Activated B cell treated with CpG ODN at 0.5 μM for 24 hours (primary cell): ENCODE results near the gene OPA1. TPM values are rescaled to one million over a fixed set of nuclear protein-coding genes. Genes with fewer than 3 reads are reported as not detected.

ENCODE experiments used
- ATAC-seq: fragments of 200-7000 bp; cut with Tn5 transposase; one replicate; pipeline ENCODE4 v1.10.0; 2021; ENCODE audit warnings: low read depth, mild to moderate bottlenecking, moderate library complexity
- CTCF ChIA-PET: fragments of 350-600 bp; sonication (Branson Sonifier 250); formaldehyde crosslinking; loops from one replicate; lab custom pipeline; 2021; ENCODE audit warnings: antibody characterized with exemption; lab: Charles Lee
- POLR2A ChIA-PET: fragments of 350-600 bp; sonication (Branson Sonifier 250); formaldehyde crosslinking; loops from one replicate; lab custom pipeline; 2021; ENCODE audit warnings: antibody characterized with exemption; lab: Charles Lee
- DNase-seq: peaks from one replicate; pipeline ENCODE4 v3.0.0; 2022
- H3K27ac Mint-ChIP-seq: one replicate; pipeline ENCODE4 v1.8.0; 2020; ENCODE audit warnings: mixed read lengths
- H3K27me3 Mint-ChIP-seq: one replicate; pipeline ENCODE4 v1.8.0; 2021; ENCODE audit warnings: mixed read lengths
- H3K36me3 Mint-ChIP-seq: one replicate; pipeline ENCODE4 v1.8.0; 2021; ENCODE audit warnings: low read depth, mixed read lengths
- H3K4me1 Mint-ChIP-seq: one replicate; pipeline ENCODE4 v1.8.0; 2021; ENCODE audit warnings: mixed read lengths
- H3K4me3 Mint-ChIP-seq: one replicate; pipeline ENCODE4 v1.8.0; 2020; ENCODE audit warnings: mild to moderate bottlenecking, mixed read lengths
- H3K9me3 Mint-ChIP-seq: one replicate; pipeline ENCODE4 v1.8.0; 2020; ENCODE audit warnings: mixed read lengths
- intact Hi-C: fragments of 100-400 bp; cut with micrococcal nuclease; formaldehyde crosslinking; loops from one replicate; pipeline ENCODE4 v1.15.1; 2024
- total RNA-seq: library from RNA; stranded (reverse); gene quantifications from 2 replicates; pipeline ENCODE4 v1.2.3, GENCODE V29; 2022
- TF ChIP-seq, protein P1 (sequence below): fragments of 200-600 bp; IDR thresholded peaks from one replicate; pipeline ENCODE4 v1.8.0; 2022; ENCODE audit warnings: antibody characterized with exemption, mild to moderate bottlenecking

Gene OPA1
- total RNA-seq = 76.1 and 80.6 TPM in 2 replicates

DNA sequence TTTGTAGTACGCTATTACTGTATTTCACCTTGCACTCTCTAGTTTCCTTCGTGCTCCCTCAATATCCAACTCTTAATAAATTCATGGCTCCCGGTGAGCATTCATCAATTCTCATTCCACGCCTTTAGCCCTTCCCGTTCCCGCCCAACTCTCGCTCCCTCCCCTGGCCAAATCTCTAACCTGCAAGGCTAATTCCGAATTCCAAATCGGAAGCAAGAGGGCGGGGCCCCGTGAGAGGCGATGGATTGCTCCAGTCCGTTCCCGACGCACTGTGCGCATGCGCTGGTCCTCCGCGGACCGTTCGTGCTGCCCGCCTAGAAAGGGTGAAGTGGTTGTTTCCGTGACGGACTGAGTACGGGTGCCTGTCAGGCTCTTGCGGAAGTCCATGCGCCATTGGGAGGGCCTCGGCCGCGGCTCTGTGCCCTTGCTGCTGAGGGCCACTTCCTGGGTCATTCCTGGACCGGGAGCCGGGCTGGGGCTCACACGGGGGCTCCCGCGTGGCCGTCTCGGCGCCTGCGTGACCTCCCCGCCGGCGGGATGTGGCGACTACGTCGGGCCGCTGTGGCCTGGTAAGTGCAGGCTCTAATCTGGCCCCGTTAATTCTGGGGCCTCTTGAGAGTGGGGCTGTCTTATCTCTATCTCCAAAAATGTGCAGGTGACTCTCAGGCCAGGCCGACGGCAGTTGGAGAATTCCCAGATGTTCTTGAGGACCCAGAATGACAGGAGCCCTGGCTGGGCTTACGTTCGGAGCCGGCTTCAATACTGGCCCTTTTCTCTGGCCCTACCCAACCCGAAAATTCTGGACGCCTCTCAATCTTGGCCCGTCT, at the start of gene OPA1:
TSS of gene OPA1 (plus strand) at position 368 of the 827 bp plus-strand sequence. CDS start at position 538, 170 bp downstream.
- POLR2A ChIA-PET = no interaction called here
- Mint-ChIP-seq H3K9me3 (no peaks in the 10 kb centered on the region), H3K4me1 (peaks cover 51% of the 10 kb centered on the region), H3K27ac (peak within 1 kb of the TSS; percentile 89), H3K27me3 (no peaks in the 10 kb centered on the region), H3K4me3 (peak within 1 kb of the TSS; percentile 94), H3K36me3 (peaks cover 25% of the 10 kb centered on the region)
- intact Hi-C loops = loop anchor here (1.0 to 5.0 kb wide), 3 partner anchors 14 to 1949 kb away; partner anchors contain the start of gene PPP1R2
- TF ChIP-seq, protein P1, sequence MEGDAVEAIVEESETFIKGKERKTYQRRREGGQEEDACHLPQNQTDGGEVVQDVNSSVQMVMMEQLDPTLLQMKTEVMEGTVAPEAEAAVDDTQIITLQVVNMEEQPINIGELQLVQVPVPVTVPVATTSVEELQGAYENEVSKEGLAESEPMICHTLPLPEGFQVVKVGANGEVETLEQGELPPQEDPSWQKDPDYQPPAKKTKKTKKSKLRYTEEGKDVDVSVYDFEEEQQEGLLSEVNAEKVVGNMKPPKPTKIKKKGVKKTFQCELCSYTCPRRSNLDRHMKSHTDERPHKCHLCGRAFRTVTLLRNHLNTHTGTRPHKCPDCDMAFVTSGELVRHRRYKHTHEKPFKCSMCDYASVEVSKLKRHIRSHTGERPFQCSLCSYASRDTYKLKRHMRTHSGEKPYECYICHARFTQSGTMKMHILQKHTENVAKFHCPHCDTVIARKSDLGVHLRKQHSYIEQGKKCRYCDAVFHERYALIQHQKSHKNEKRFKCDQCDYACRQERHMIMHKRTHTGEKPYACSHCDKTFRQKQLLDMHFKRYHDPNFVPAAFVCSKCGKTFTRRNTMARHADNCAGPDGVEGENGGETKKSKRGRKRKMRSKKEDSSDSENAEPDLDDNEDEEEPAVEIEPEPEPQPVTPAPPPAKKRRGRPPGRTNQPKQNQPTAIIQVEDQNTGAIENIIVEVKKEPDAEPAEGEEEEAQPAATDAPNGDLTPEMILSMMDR = no peak
- ATAC-seq (peak; percentile 96), DNase-seq (peak; percentile 82)
- CTCF ChIA-PET = no interaction called here

DNA sequence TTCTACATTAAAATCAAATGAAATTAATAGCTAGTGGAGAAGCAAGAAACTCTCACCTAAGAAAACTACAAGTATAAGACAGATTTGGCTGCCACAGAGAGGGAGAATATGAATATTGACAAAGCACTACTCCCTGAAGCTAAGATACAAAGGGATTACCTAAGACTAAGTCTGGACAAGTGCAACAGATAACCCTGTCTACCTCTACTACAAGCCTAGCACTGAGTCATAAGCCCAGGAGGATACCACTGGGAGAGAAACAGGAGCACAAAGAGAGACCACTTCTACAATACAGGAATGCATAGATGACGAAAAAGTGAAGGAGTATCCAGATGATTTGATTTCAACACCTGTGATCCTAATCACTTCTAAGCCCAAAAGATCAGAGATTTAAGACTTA, 48.7 kb upstream of the OPA1 start:
- CTCF ChIA-PET = no interaction called here
- ATAC-seq = no peak
- POLR2A ChIA-PET = no interaction called here

DNA sequence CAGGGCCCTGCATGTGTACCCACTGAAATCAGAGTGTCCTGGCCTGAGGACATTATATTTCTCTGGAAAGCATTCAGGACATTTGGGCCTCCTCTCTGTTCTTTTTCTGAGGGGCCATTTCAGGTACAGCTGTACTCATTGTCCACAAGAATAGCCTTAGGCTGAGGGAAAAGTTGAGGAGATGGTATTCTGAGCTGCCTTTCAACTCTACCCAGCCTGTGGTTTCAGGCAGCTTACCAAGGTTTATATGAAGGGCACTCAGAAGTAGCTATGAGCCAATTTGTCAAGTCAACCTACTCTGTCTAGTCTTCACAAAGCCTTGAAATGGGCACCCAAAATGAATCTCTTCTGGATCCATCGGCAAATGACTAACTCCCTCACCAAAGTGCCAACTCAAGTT, 47.7 kb upstream of the OPA1 start:
- H3K27ac Mint-ChIP-seq = no peak overlapping the region
- TF ChIP-seq, protein P1 = no peak

More for the DNA sequence above, 48.7 kb upstream of the OPA1 start:
- DNase-seq = no peak
- H3K9me3 Mint-ChIP-seq = peaks cover 9% of the 10 kb centered on the region
- intact Hi-C loops = no loop called here
- H3K36me3 Mint-ChIP-seq = peaks cover 5% of the 10 kb centered on the region
- no peak overlapping the region for H3K4me3 Mint-ChIP-seq
- H3K27me3 Mint-ChIP-seq = no peaks in the 10 kb centered on the region
- no peak overlapping the region for H3K27ac Mint-ChIP-seq
- TF ChIP-seq, protein P1 = no peak
- no peaks in the 10 kb centered on the region for H3K4me1 Mint-ChIP-seq

GRCh38 chr3:193546129-193546528, 46.9 kb upstream of the OPA1 start:
- TF ChIP-seq, protein P1 = no peak
- Mint-ChIP-seq H3K4me1 (no peaks in the 10 kb centered on the region), H3K27ac (no peak overlapping the region), H3K4me3 (no peak overlapping the region), H3K9me3 (peaks cover 9% of the 10 kb centered on the region), H3K36me3 (peaks cover 5% of the 10 kb centered on the region), H3K27me3 (no peaks in the 10 kb centered on the region)
- DNase-seq = no peak
- no peak for ATAC-seq
- intact Hi-C loops = no loop called here
- ChIA-PET POLR2A (no interaction called here), CTCF (no interaction called here)

More for the DNA sequence above, 47.7 kb upstream of the OPA1 start:
- Mint-ChIP-seq H3K27me3 (no peaks in the 10 kb centered on the region), H3K4me1 (no peaks in the 10 kb centered on the region), H3K36me3 (peaks cover 5% of the 10 kb centered on the region), H3K9me3 (peaks cover 9% of the 10 kb centered on the region), H3K4me3 (no peak overlapping the region)
- ATAC-seq (no peak), DNase-seq (no peak)
- ChIA-PET POLR2A (no interaction called here), CTCF (no interaction called here)
- intact Hi-C loops = no loop called here

- Mint-ChIP-seq H3K4me3 (no peak overlapping the region), H3K27me3 (no peaks in the 10 kb centered on the region), H3K27ac (no peak overlapping the region), H3K4me1 (no peaks in the 10 kb centered on the region), H3K9me3 (peaks cover 9% of the 10 kb centered on the region), H3K36me3 (peaks cover 5% of the 10 kb centered on the region)
- intact Hi-C loops = no loop called here
- DNase-seq (no peak), ATAC-seq (no peak)
- TF ChIP-seq, protein P1 = no peak
- ChIA-PET CTCF (no interaction called here), POLR2A (no interaction called here)
These were observed 44.6 kb upstream of the OPA1 start for GRCh38 chr3:193548406-193548805.
